Nucleus accumbens (tissue), 56 donors: ENCODE results near the gene CALR3.
"Not testable (repeated sequence)": the region's sequence is repeated elsewhere in the genome, so short reads cannot be mapped to it uniquely, and the experiment has no call there.

ENCODE experiments used
- DNase-seq, 56 donors: peaks; one replicate each; lab custom pipeline; 2025; lab: John Stamatoyannopoulos, UW

Gene CALR3

GRCh38 chr19:16506161-16506560 is 10.2 kb upstream of the CALR3 start:
- not testable (repeated sequence) for DNase-seq

GRCh38 chr19:16504271-16504670 is 8.3 kb upstream of the CALR3 start:
- no peak for DNase-seq

DNA sequence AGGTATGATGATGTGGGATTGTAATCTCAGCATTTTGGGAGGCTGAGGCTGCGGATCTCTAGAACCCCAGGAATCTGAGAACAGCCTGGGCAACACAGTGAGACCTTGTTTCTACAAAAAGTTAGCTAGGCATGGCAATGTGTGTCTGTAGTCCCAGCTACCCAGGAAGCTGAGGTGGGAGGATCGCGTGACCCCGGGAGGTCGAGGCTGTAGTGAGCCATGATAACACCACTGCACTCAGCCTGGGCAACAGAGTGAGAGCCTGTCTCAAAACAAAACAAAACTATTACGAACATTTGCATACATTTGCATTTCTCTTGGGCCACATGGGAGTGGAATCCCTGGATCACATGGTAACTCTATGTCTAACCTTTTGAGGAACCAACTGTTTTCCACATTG is 1.9 kb upstream of the CALR3 start:
- DNase-seq = no peak

- no peak for DNase-seq
These were observed 1.1 kb upstream of the CALR3 start for GRCh38 chr19:16497042-16497441.

- peak in 11 of 56 donors; percentile 14 to 58 (median 39) for DNase-seq
These were observed 631 bp upstream of the CALR3 start for GRCh38 chr19:16496613-16496983.

DNA sequence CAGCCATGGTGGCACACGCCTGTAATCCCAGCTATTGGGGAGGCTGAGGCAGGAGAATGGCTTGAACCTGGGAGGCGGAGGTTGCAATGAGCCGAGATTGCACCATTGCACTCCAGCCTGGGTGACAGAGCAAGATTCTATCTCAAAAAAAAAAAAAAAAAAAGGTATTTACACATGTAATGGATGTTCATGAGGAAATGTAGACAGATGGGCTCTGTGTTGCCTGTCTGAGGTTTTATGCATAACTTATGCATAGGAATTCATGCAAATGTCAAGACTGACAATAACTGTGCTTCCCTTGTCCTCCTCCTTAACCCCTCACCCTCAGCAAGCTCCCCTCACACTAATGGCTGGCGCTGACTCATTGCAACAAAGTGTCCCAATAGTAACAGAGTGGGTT is 9.5 kb downstream of the CALR3 start:
- DNase-seq = not testable (repeated sequence)

- no peak for DNase-seq
These were observed 13.2 kb downstream of the CALR3 start for GRCh38 chr19:16482745-16483144.

DNA sequence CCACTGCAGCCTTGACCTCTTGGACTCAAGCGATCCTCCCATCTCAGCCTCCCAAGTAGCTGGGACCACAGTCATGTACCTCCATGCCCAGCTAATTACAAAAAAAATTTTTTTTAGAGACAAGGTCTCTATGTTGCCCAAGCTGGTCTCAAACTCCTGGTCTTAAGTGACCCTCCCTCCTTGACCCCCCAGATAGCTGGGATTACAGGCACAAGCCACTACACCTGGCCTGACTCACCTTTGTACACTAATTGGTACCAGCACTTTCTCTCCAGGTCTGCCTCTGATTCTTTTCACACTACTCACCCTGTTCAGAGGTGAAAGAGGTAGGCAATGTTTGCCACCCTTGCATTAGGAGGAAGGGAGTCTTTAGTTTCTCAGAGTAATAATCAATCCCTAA is 18.7 kb downstream of the CALR3 start:
- DNase-seq = no peak

DNA sequence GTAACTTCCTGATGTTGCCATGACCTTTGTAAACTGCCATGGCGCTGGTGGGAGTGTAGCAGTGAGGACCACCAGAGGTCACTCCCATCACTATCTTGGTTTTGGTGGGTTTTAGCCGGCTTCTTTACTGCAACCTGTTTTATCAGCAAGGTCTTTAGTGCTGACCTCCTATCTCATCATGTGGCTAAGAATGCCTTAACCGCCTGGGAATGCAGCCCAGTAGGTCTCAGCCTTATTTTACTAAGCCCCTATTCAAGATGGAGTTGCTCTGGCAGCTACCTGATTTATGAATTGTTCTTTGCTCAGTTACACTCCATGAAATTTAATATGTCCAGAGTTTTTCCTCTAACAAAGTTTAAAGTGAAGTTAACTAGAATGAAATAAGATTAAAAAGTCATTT is 19.6 kb downstream of the CALR3 start:
- no peak for DNase-seq

- DNase-seq = no peak
These were observed 22.0 kb downstream of the CALR3 start for GRCh38 chr19:16473875-16474392.

DNA sequence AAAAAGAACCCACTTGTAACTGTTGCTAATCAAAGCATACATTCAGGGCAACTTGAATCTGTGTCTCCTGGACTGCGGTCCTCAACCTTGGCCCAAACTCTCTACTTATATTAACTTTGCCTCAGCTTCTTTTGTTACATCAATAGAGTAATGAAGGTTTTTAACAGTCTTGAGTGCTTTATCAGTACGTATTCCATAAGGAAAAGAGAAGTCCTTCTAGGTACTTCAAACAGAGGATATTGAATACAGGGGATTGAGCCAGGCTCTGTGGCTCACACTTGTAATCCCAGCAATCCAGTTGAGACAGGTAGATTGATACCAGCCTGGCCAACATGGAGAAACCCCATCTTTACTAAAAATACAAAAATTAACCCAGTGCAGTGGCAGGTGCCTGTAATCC is 23.0 kb downstream of the CALR3 start:
- no peak for DNase-seq

- DNase-seq = not testable (repeated sequence)
These were observed 23.4 kb downstream of the CALR3 start for GRCh38 chr19:16472559-16472899.

DNA sequence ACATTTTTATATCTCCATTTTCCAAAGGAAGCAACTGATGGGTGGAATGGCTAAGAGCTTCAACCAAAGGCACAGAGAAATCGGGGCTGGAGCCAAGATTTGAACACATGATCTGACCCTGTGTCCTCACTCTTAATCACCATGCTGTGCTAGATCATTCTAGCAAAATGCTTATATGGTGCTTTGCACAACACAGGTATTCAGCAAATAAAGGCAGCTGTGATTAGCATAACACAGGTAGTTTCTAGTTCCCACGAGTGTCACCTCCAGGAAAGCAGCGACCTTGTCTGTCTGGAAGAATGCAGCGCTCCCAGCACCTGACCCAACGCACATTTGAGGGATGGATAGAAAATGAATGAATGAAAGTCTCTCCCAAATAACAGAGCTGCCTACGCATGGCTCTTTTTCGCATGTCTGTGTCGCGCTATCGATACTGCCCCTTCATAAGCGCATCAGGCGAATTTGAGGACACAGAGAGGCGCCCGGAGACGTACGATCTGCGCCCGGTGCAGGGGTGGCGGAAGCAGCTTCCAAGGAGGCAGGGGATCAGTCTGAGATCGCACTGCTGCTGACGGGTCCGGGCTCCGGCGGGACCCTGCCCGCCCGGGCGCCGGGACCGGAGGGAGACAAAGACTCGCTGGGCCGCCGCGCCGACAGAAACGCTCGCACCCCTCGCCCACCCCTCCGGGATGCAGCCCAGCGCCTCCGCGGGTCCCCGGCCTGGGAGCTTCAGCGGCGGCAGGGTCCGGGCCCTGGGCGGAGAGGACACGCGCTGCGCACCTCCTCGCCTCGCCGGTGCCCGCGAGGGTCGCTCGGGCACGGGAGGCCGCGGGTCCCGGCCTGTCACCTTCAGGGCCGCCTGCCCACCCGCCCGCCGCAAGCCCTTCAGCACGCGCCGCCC is 24.8 kb downstream of the CALR3 start:
- peak in 20 of 56 donors; percentile 8 to 55 (median 36) for DNase-seq

GRCh38 chr19:16470541-16470910 is 25.4 kb downstream of the CALR3 start:
- DNase-seq = no peak

DNA sequence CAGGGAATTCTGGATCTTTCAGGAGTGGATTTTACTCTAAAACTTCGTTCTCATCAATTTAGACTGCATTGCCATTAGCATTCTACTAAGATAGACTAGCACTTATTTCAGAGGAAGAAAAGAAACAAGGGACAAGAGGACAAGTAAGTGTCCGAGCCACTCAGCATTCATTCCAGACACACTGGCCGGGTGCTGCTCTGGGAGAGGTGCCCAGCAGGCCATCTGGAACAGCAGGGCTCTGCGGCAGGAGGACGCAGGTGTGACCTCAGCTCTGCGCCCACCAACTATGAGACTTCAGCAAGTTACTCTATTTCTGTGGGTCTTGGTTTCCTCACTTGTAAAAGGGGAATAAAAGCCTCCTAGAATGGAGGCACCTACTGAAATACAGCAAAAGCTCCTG is 28.4 kb downstream of the CALR3 start:
- peak in 26 of 56 donors; percentile 5 to 82 (median 44) for DNase-seq

- not testable (repeated sequence) for DNase-seq
These were observed 29.1 kb downstream of the CALR3 start for GRCh38 chr19:16466802-16467427.

GRCh38 chr19:16465239-16465638 is 30.7 kb downstream of the CALR3 start:
- DNase-seq = no peak

DNA sequence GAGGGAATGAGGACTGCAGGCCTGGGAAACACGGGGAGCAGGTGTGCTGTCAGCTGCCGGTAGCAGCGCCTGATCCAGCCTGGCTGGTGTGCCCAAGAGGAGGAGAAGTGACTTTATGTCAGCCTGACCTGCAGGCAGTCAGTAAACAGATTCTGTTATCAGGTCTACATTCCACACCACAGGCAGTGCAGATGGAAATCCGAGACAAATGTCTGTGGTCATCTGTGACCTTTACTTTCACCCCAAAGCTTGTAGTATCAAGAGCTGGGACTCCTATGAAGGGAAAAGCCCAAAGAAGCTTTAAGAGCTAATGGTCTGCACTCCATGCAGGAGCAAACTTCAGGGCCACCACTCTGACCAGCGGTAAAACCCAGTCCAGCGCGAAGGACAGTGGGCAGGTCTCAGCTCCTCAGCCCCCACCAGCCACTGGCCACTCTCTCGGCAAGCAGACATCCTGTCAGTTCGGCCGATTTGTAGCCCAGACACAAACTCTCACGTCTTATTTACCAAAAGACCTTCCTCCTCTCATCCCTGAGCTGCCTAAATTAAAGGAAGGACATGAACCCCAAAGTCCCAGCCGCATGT is 31.9 kb downstream of the CALR3 start:
- DNase-seq = no peak

DNA sequence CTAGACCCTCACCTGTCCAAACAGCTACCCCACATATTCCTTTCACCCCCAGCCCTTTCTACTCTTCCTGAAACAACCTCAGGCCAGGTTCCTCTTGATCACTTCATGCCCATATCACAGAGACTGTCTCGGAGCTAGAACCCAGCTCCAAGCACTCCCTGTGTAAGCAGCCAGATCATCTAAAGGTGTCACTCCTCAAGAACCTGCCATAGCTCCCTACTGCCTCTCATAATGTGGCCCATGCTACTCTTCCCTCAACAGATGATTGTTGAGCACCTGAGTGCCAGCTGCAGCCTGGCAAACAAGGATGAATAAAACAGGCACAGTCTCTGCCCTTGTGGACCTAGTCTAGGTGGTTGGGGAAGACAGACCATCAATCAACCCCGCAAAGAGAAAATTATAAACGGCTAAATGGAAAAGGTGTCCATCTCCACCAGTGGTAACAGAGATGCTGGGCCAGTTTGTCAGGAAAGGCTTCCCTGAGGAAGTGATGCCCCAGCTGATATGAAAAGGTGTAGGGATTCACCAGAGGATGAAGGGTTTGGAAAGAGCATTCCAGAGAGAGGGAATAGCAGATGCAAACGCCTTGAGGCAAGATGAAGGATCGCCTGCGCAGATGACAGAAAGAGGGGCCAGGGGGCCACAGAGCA is 32.5 kb downstream of the CALR3 start:
- no peak for DNase-seq

DNA sequence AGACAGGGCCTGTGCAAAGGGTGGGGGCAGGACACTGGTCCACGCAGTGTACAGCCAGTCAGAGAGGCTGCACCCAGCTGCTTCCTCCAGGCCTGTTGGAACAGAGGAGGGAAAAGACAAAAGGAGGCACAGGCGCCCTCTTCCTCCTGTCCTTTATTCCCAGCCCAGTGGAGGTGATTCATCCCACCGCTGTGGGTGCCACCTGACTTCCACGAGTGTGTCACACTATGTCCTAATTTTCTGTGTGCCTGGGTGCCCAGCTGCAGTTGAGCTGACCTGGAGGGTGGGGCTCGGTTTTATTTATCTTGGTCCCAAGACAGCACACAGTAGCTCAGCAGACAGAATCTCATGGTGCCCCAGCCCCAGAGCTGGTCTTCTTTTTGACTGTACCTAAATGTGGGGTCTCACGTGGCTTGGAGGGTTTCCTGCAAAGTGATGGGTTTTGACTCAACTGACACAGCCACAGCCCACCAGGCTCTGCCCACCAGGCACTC is 33.2 kb downstream of the CALR3 start:
- peak in 1 of 56 donors; percentile 13 for DNase-seq

DNA sequence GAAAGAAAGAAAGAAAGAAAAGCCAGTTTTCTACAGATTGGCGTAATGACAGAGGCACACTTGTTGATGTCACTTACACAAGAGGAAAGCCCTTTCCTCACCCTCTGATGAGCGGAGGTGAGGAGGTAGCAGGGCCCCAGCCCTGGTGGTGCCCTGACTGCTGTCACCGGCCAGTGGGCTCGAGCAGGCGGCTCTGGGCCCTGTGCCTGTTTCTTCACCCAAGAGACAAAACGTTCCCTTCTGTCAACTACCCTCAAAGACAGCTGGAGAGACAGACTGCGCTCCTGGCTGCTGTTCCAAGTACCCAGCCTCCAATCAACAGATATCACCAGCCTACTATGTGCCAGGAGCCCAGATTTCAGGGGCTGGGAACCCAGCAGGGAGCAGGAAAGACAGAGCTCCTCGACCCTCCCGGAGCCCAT is 34.3 kb downstream of the CALR3 start:
- DNase-seq = peak in 9 of 56 donors; percentile 10 to 48 (median 18)
